ENCODE measurements around the gene CORO1C. TPM values are rescaled to one million over a fixed set of nuclear protein-coding genes. Genes with fewer than 3 reads are reported as not detected.

The CORO1C gene
- polyA plus RNA-seq, 1 experiment, result 532 TPM

DNA sequence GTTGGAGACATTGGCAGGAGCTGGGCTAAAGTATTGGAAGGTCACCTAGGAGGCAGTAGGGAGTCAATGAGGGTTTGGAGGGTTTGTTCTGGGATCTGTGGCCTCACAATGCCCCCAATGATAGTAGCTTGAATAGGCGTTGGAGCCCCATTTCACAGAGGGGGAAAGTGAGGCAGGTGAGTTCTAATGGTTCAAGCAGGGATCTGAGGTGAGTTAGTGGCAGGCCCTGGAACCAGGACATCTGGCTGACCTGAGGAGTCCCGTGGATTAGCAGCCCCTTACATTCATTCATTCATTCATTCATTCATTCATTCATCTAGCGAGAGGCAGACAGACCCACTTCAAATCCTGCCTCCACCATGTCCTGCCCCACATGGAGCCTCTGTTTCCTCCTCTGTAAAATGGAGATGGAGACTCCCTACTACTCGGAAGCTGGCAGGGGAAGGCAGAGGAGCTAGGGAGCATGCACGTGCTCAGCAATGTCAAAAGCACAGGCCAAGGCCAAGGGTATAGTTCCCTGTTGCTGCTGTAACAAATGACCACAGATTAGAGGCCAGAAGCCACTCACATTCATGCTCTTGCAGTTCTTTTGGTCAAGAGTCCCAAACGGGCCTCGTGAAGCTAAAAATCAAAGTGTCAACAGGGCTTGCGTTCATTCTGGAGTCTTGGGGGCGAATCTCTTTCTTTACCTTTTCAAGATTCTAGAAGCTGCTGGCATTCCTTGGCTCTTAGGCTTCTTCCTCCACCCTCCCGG lies 131.2 kb downstream of the CORO1C start:
- H3K36me3 ChIP-seq (ENCODE audit: control insufficient read depth, insufficient read depth, low read length), result no peaks in the 10 kb centered on the region
- no peak overlapping the region for H3K4me3 ChIP-seq (ENCODE audit: low read depth, low read length)
- DNase-seq (ENCODE audit: low read depth), result no peak
- H3K27me3 ChIP-seq (ENCODE audit: control insufficient read depth, insufficient read depth, low read length), result peaks cover 2% of the 10 kb centered on the region; the same call in 1 of the 2 replicates
- TF ChIP-seq, protein P1, sequence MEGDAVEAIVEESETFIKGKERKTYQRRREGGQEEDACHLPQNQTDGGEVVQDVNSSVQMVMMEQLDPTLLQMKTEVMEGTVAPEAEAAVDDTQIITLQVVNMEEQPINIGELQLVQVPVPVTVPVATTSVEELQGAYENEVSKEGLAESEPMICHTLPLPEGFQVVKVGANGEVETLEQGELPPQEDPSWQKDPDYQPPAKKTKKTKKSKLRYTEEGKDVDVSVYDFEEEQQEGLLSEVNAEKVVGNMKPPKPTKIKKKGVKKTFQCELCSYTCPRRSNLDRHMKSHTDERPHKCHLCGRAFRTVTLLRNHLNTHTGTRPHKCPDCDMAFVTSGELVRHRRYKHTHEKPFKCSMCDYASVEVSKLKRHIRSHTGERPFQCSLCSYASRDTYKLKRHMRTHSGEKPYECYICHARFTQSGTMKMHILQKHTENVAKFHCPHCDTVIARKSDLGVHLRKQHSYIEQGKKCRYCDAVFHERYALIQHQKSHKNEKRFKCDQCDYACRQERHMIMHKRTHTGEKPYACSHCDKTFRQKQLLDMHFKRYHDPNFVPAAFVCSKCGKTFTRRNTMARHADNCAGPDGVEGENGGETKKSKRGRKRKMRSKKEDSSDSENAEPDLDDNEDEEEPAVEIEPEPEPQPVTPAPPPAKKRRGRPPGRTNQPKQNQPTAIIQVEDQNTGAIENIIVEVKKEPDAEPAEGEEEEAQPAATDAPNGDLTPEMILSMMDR (IDR thresholded peaks at IDR 0.05; ENCODE audit: insufficient read depth, low read depth, low read length), result no peak
- ChIA-PET POLR2A (no interaction called here), CTCF (interaction anchor here (1.0 to 1.2 kb wide), 2 partner anchors 18 to 29 kb away, joined by 3 to 4 read pairs; no protein-coding TSS in a partner anchor)

DNA sequence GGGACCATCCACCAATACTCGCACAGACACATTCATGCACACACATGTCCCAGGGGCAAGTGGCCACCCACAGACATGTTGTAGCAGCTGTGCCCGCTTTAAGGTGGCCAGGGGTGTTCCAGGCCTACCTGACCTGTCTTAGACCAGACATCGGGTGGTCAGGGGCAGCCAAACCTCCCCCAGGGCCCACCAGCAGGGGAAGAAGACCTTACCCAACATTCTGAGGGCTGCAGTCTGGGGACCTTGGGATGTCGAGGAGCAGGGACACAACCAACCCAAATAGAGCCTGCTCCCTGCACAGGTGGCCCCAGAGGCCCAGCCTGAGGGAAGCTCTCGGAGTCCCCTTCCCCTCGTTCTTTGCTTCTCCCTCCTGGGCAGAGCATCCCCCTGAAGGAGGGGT lies 131.8 kb downstream of the CORO1C start:
- H3K4me3 ChIP-seq (ENCODE audit: low read depth, low read length), result no peak overlapping the region
- CTCF ChIA-PET, result no interaction called here
- POLR2A ChIA-PET, result no interaction called here
- no peaks in the 10 kb centered on the region for H3K36me3 ChIP-seq (ENCODE audit: control insufficient read depth, insufficient read depth, low read length)
- TF ChIP-seq, protein P1 (IDR thresholded peaks at IDR 0.05; ENCODE audit: insufficient read depth, low read depth, low read length), result no peak
- no peak for DNase-seq (ENCODE audit: low read depth)
- H3K27me3 ChIP-seq (ENCODE audit: control insufficient read depth, insufficient read depth, low read length), result peaks cover 2% of the 10 kb centered on the region; the same call in 1 of the 2 replicates

DNA sequence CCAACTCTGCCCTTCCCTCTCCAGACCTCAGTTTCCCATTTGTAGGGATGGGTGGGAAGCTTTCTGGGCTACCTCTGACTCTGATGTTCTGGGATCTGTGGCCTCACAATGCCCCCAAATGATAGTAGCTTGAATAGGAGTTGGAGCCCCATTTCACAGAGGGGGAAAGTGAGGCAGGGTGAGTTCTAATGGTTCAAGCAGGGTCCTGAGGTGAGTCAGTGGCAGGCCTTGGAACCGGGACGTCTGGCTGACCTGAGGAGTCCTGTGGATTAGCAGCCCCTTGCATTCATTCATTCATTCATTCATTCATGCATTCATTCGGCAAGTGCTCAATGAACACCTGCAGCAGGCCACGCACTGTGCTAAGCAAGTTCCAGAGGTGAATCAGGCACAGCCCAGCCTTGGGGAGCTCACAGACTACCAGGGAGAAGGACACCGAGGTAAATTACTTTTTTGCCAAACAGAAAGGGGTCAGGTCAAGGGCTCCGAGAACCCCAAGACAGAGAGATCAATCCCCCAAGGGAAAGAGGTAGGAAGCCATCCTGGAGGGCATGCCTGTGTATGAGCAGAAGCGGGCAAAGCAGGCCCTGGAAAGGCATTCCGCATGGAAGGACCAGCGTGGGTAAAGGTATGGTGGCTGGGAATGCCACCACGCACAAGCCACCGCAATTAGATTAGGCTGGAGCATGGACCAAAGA lies 132.6 kb downstream of the CORO1C start:
- H3K4me3 ChIP-seq (ENCODE audit: low read depth, low read length), result no peak overlapping the region
- TF ChIP-seq, protein P1 (IDR thresholded peaks at IDR 0.05; ENCODE audit: insufficient read depth, low read depth, low read length), result no peak
- H3K36me3 ChIP-seq (ENCODE audit: control insufficient read depth, insufficient read depth, low read length), result no peaks in the 10 kb centered on the region; the same call in 1 of the 2 replicates
- DNase-seq (ENCODE audit: low read depth), result no peak
- ChIA-PET POLR2A (no interaction called here), CTCF (interaction anchor here (0.9 to 1.7 kb wide), 5 partner anchors 13 to 204 kb away, joined by 3 to 5 read pairs (median 3); partner anchors contain the start of gene ISCU)
- H3K27me3 ChIP-seq (ENCODE audit: control insufficient read depth, insufficient read depth, low read length), result no peaks in the 10 kb centered on the region

DNA sequence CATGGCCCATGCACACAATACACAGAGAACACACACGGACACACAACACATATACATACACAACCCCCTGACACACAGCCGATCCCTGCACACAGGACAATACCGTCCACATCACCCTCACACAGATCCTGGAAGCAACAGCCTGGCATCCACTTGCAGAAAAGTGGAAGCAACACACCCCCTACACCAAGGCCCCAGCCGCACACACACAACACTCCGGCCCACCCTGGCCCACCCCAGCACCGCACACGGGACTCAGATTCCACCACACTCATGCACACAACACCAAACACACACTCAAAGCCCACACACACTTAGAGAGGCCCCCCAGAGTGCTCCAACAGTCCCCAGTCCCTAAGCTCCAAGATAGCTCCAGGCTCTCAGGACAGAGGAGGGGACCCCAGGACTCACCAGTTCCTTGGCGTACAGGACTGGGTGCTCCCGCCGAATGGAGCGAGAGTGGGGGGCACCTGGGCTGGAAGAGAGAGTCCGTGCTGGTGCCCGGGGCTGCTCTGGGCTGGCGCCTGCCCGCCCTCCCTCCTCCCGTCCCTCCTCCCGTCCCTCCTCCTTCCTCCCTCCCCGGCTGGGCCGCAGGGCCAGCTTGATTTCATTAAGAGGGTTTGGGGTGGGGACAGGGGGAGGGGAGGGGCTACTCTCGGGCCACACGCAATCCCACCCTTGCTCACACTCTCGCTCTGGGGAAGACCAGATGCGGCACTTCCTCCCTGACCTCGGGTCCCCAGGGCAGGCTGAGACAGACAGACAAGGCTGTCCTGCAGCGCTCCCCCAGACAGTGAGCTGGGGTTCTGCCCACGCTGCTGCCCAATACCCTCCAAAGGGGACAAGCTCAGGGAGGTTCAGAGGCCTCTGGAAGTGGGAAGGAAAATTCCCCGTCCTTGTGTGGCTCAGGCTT lies 133.5 kb downstream of the CORO1C start, which contains the start of gene TMEM119:
Gene TMEM119, minus strand, starts transcription at position 526 of the 913 bp plus-strand sequence. CDS start 5,701 bp downstream, outside the sequence.
- TF ChIP-seq, protein P1 (IDR thresholded peaks at IDR 0.05; ENCODE audit: insufficient read depth, low read depth, low read length), result no peak
- Histone ChIP-seq H3K4me3 (ENCODE audit: low read depth, low read length) (peak within 1 kb of the TSS; percentile 62), H3K27me3 (ENCODE audit: control insufficient read depth, insufficient read depth, low read length) (no peaks in the 10 kb centered on the region), H3K36me3 (ENCODE audit: control insufficient read depth, insufficient read depth, low read length) (no peaks in the 10 kb centered on the region; the same call in 1 of the 2 replicates)
- peak; percentile 36 for DNase-seq (ENCODE audit: low read depth)
- CTCF ChIA-PET, result interaction anchor here (0.9 to 1.7 kb wide), 5 partner anchors 12 to 205 kb away, joined by 3 to 5 read pairs (median 3); partner anchors contain the start of gene ISCU
- POLR2A ChIA-PET, result no interaction called here

Data from BJ (cell line).